K562 (cell line): ENCODE results near the gene GRHPR. TPM values are rescaled to one million over a fixed set of nuclear protein-coding genes. Genes with fewer than 3 reads are reported as not detected.

Experiments used
- CC2D1A ChIP-seq: fragments of 450-650 bp; IDR thresholded peaks from 2 replicates; pipeline ENCODE4 v1.6.1; 2017; ENCODE audit warnings: mild to moderate bottlenecking
- CHCHD3 ChIP-seq: fragments of 250-450 bp; sonication (Bioruptor Pico); IDR thresholded peaks from 2 replicates; pipeline ENCODE4 v2.1.2; 2022; ENCODE audit warnings: mild to moderate bottlenecking
- CSDE1 ChIP-seq, 2 experiments: fragments of 450-650 bp; IDR thresholded peaks; 2 replicates each; pipeline ENCODE4 v1.6.1; 2016; ENCODE audit warnings: mild to moderate bottlenecking in 1 of 2
- CXXC5 ChIP-seq: fragments of 250-450 bp; sonication (Bioruptor Pico); IDR thresholded peaks from 2 replicates; pipeline ENCODE4 v1.8.0; 2022; ENCODE audit warnings: inconsistent platforms, mild to moderate bottlenecking, moderate library complexity
- DDX20 ChIP-seq: fragments of 450-650 bp; IDR thresholded peaks from 2 replicates; pipeline ENCODE4 v1.6.1; 2016; ENCODE audit warnings: missing genetic modification characterization, low read depth, mild to moderate bottlenecking, missing compliant biosample characterization, moderate library complexity
- JUN ChIP-seq, 2 experiments: sonication (generic) in 1 of 2; formaldehyde crosslinking in 1 of 2; IDR thresholded peaks; 2 replicates each; pipeline versions ENCODE4 v1.6.1 to v1.8.0; 2012 to 2022; ENCODE audit warnings: borderline replicate concordance in 2 of 2, mild to moderate bottlenecking in 2 of 2, improper control_type of control experiment in 1 of 2, low read depth in 1 of 2, low read length in 1 of 2, missing genetic modification reagents in 1 of 2
- MAZ ChIP-seq, 2 experiments: fragments of 450-650 bp in 1 of 2; sonication (generic) in 1 of 2; formaldehyde crosslinking; IDR thresholded peaks in 1 of 2; conservative IDR thresholded peaks in 1 of 2; 2 replicates each; pipeline versions ENCODE4 v1.4.0 to v1.5.0; 2020; ENCODE audit warnings: mild to moderate bottlenecking in 1 of 2, missing genetic modification reagents in 1 of 2
- NCOA6 ChIP-seq: fragments of 450-650 bp; IDR thresholded peaks from 2 replicates; pipeline ENCODE4 v1.6.1; 2017; ENCODE audit warnings: mild to moderate bottlenecking
- SMC3 ChIP-seq: conservative IDR thresholded peaks from 2 replicates; pipeline ENCODE4 v1.6.1; 2011; ENCODE audit warnings: low read depth, low read length, improper control_type of control experiment; ENCODE audit not compliant: insufficient read depth
- SP1 ChIP-seq: sonication (generic); formaldehyde crosslinking; IDR thresholded peaks from 2 replicates; pipeline ENCODE4 v1.8.1; 2022; ENCODE audit warnings: mild to moderate bottlenecking, missing genetic modification reagents
- THRAP3 ChIP-seq: fragments of 450-650 bp; IDR thresholded peaks from 2 replicates; pipeline ENCODE4 v1.6.1; 2016; ENCODE audit warnings: mild to moderate bottlenecking, inconsistent platforms, borderline replicate concordance
- YY1 ChIP-seq, 3 experiments: IDR thresholded peaks; 2 replicates each; pipeline ENCODE4 v1.6.1; 2011; ENCODE audit warnings: low read length in 2 of 3, mild to moderate bottlenecking in 2 of 3, moderate library complexity in 2 of 3, borderline replicate concordance in 1 of 3, control low read depth in 1 of 3, low read depth in 1 of 3; ENCODE audit not compliant: insufficient read depth in 3 of 3, insufficient replicate concordance in 2 of 3, control insufficient read depth in 1 of 3, insufficient read length in 1 of 3; ENCODE audit errors: extremely low read depth in 1 of 3
- ZNF24 ChIP-seq: fragments of 450-650 bp; IDR thresholded peaks from 2 replicates; pipeline ENCODE4 v1.6.1; 2016
- ZNF696 ChIP-seq: fragments of 250-450 bp; sonication (Bioruptor Pico); conservative IDR thresholded peaks from 2 replicates; pipeline ENCODE4 v1.4.0; 2020; ENCODE audit warnings: mild to moderate bottlenecking, moderate library complexity
- ZNF830 ChIP-seq: fragments of 250-450 bp; sonication (Bioruptor Pico); IDR thresholded peaks from 2 replicates; pipeline ENCODE4 v1.5.0; 2021; ENCODE audit warnings: mild to moderate bottlenecking
- polyA plus RNA-seq, 8 experiments: library from polyadenylated mRNA; depleted of rRNA in 4 of 8; stranded (reverse) in 5 of 8; unstranded in 3 of 8; fragments of >200 nt; fragmentation: Nextera tagmentation in 2 of 8; fragmentation: Illumina TruSeq in 1 of 8; extraction: Ambion mirVana in 2 of 8; extraction: Trizol in 1 of 8; gene quantifications; 2 replicates each; pipeline versions ENCODE4 v1.2.1 to v1.2.3, GENCODE V29; 2011 to 2014; ENCODE audit warnings: inconsistent platforms in 1 of 8, missing spikeins in 1 of 8
- total RNA-seq, 7 experiments: library from RNA; depleted of rRNA in 6 of 7; stranded (reverse); fragments of >200 nt in 6 of 7; fragmentation: Illumina TruSeq in 2 of 7; extraction: Trizol in 2 of 7; gene quantifications; 2 replicates each; pipeline versions ENCODE4 v1.2.1 to v1.2.3, GENCODE V29; 2011 to 2021; ENCODE audit warnings: low replicate concordance in 1 of 7
- TF ChIP-seq, protein P1 (sequence below), 3 experiments: fragments of 200-800 bp in 1 of 3; fragments of 250-450 bp in 1 of 3; fragments of 450-650 bp in 1 of 3; sonication (Bioruptor Pico) in 1 of 3; sonication (Bioruptor generic) in 1 of 3; formaldehyde crosslinking in 1 of 3; IDR thresholded peaks; 2 replicates each; pipeline versions ENCODE4 v1.6.1 to v1.8.0; 2016 to 2022; ENCODE audit warnings: mild to moderate bottlenecking in 2 of 3, missing genetic modification characterization in 2 of 3, missing compliant biosample characterization in 1 of 3, moderate library complexity in 1 of 3
- TF ChIP-seq, protein P2 (sequence below): fragments of 450-650 bp; IDR thresholded peaks from 2 replicates; pipeline ENCODE4 v1.6.1; 2016; ENCODE audit warnings: low read depth, mild to moderate bottlenecking, moderate library complexity
- TF ChIP-seq, protein P3 (sequence below), 2 experiments: fragments of 450-650 bp in 1 of 2; sonication (generic) in 1 of 2; formaldehyde crosslinking in 1 of 2; IDR thresholded peaks in 1 of 2; conservative IDR thresholded peaks in 1 of 2; 2 replicates each; pipeline versions ENCODE4 v1.6.1 to v1.8.1; 2016 to 2023; ENCODE audit warnings: mild to moderate bottlenecking in 2 of 2, moderate library complexity in 2 of 2, inconsistent platforms in 1 of 2, missing genetic modification reagents in 1 of 2

The GRHPR gene
- total and polyA plus RNA-seq, 9 of the 15 experiments (the other 6 are each of a cell fraction or from before 2014, with no cell fraction given) = 38.9 to 144 (median 120) TPM

DNA sequence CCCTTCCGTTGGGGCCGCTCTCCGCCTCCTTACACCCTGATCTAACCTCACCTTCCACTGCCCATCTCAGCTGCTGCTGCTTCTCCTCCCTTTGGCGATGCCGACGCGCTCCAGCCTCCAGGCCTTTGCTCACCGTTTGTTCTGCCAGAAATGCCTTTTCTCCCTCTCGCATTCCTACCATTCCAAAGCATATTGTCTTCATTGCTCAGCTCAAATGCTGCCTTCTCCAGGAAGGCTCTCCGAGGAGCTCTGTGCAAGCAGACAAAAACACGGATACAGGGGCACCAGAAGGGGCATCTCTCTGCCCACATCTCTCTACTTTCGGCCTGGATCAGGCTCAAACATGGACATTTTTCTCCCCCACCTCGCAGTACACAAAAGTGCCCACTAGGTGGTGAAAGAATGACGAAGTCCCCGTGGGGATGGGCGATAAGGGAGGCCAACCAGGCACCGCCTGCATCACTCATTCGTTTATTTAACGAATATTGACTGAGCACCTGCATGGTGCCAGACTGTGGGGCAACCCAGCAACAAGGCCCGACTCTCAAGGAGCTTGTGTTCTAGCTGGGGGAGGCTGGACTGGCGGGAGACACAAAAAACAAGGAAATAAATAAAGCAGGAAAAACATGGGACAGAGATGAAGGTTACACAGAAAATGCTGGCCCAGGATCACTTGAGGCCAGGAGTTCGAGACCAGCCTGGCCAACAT, 7.3 kb upstream of the GRHPR start (continued):
- TF ChIP-seq NCOA6 (no peak), JUN (IDR thresholded peaks at IDR 0.05; ENCODE audit: borderline replicate concordance, low read depth, low read length) (no peak), JUN (CRISPR knock-in tag; IDR thresholded peaks at IDR 0.05; ENCODE audit: borderline replicate concordance) (0 out of 2 replicates have a peak, but pooled peaks have one; percentile 41), DDX20 (tag) (no peak), CC2D1A (no peak; the same call in 1 of the 2 replicates), CSDE1 (IDR thresholded peaks at IDR 0.05) (no peak), CHCHD3 (CRISPR knock-in tag) (0 out of 2 replicates have a peak, but pooled peaks have one; percentile 22), MAZ (CRISPR knock-in tag; conservative IDR thresholded peaks at IDR 0.05 in 1 of 2, IDR thresholded peaks at IDR 0.05 in 1 of 2) (peak in 1 of 2 experiments; percentile 48; a peak in 1 of 4 replicates), ZNF696 (CRISPR knock-in tag) (no peak), THRAP3 (peak; percentile 24; the same call in 1 of the 2 replicates), YY1 (IDR thresholded peaks at IDR 0.05; ENCODE audit: borderline replicate concordance in 1 of 3, control insufficient read depth in 1 of 3, extremely low read depth in 1 of 3, insufficient read depth in 3 of 3, insufficient read length in 1 of 3, insufficient replicate concordance in 2 of 3, low read depth in 1 of 3, low read length in 2 of 3) (peak in 2 of 3 experiments; percentile 43 to 63), ZNF24 (peak; percentile 99), SP1 (CRISPR knock-in tag) (no peak), CXXC5 (CRISPR knock-in tag) (peak; percentile 41), ZNF830 (CRISPR knock-in tag) (no peak), SMC3 (peak; percentile 78)
- TF ChIP-seq, protein P1, sequence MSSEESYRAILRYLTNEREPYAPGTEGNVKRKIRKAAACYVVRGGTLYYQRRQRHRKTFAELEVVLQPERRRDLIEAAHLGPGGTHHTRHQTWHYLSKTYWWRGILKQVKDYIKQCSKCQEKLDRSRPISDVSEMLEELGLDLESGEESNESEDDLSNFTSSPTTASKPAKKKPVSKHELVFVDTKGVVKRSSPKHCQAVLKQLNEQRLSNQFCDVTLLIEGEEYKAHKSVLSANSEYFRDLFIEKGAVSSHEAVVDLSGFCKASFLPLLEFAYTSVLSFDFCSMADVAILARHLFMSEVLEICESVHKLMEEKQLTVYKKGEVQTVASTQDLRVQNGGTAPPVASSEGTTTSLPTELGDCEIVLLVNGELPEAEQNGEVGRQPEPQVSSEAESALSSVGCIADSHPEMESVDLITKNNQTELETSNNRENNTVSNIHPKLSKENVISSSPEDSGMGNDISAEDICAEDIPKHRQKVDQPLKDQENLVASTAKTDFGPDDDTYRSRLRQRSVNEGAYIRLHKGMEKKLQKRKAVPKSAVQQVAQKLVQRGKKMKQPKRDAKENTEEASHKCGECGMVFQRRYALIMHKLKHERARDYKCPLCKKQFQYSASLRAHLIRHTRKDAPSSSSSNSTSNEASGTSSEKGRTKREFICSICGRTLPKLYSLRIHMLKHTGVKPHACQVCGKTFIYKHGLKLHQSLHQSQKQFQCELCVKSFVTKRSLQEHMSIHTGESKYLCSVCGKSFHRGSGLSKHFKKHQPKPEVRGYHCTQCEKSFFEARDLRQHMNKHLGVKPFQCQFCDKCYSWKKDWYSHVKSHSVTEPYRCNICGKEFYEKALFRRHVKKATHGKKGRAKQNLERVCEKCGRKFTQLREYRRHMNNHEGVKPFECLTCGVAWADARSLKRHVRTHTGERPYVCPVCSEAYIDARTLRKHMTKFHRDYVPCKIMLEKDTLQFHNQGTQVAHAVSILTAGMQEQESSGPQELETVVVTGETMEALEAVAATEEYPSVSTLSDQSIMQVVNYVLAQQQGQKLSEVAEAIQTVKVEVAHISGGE (CRISPR knock-in tag; IDR thresholded peaks at IDR 0.05) = 0 out of 6 replicates have a peak, but pooled peaks of 1 of the 3 experiments have one; percentile 27
- TF ChIP-seq, protein P2, sequence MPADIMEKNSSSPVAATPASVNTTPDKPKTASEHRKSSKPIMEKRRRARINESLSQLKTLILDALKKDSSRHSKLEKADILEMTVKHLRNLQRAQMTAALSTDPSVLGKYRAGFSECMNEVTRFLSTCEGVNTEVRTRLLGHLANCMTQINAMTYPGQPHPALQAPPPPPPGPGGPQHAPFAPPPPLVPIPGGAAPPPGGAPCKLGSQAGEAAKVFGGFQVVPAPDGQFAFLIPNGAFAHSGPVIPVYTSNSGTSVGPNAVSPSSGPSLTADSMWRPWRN = no peak
- TF ChIP-seq, protein P3, sequence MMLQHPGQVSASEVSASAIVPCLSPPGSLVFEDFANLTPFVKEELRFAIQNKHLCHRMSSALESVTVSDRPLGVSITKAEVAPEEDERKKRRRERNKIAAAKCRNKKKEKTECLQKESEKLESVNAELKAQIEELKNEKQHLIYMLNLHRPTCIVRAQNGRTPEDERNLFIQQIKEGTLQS (IDR thresholded peaks at IDR 0.05) = no peak
- TF ChIP-seq, protein P3 (CRISPR knock-in tag; conservative IDR thresholded peaks at IDR 0.05) = 0 out of 2 replicates have a peak, but pooled peaks have one; percentile 73
